ENCODE data around the gene ZNF165. TPM values are rescaled to one million over a fixed set of nuclear protein-coding genes. Genes with fewer than 3 reads are reported as not detected.

The ZNF165 gene
- total and polyA plus RNA-seq, 2 of the 13 experiments (the other 11 are each of a cell fraction or from before 2014, with no cell fraction given) = 0.58 to 8.6 TPM

DNA sequence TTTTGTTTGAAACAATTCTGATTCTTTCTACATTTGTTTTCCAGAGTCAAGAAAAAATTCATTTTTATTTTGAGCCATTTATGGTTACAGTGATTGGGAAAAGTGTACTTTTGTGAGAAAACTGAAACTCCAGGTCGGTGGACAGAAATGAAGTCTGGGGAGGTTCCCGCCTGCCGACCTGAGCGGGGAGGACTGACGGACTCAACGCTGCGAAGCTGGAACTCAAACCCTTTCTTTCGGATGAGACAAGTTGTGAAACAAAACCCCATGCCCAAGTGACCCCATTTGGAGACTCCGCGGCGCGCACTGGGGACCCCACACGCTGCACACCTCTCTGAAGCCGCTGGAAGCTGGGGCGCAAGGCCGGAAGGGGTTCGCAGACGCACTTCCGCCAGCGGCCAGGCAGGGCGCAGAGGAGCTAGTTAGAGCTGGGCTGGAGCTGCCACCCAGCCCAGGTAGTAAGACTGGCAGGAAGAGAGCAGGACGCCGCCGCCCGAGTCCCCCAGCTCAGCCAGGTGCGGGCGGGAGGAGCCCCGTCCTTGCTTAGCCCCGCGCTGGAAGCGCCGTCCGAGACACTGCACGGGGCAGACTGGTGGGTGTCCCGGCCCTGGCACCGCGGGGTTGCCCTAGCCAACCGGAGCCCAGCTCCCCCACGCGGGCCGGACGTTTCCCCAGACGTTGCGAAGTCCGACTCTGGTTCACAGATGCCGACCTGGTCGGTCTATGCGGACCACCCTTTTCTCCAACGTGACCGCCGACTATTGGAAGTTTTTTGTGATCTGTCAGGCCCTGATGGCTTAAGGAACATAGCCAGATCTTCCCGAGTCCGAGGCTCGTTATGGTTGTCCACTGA lies 24.2 kb downstream of the ZNF165 start (continued):
- TF ChIP-seq, protein P1, sequence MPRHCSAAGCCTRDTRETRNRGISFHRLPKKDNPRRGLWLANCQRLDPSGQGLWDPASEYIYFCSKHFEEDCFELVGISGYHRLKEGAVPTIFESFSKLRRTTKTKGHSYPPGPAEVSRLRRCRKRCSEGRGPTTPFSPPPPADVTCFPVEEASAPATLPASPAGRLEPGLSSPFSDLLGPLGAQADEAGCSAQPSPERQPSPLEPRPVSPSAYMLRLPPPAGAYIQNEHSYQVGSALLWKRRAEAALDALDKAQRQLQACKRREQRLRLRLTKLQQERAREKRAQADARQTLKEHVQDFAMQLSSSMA (CRISPR knock-in tag; IDR thresholded peaks at IDR 0.05) = peak; percentile 44; the same call in 1 of the 2 replicates
- TF ChIP-seq, protein P2, sequence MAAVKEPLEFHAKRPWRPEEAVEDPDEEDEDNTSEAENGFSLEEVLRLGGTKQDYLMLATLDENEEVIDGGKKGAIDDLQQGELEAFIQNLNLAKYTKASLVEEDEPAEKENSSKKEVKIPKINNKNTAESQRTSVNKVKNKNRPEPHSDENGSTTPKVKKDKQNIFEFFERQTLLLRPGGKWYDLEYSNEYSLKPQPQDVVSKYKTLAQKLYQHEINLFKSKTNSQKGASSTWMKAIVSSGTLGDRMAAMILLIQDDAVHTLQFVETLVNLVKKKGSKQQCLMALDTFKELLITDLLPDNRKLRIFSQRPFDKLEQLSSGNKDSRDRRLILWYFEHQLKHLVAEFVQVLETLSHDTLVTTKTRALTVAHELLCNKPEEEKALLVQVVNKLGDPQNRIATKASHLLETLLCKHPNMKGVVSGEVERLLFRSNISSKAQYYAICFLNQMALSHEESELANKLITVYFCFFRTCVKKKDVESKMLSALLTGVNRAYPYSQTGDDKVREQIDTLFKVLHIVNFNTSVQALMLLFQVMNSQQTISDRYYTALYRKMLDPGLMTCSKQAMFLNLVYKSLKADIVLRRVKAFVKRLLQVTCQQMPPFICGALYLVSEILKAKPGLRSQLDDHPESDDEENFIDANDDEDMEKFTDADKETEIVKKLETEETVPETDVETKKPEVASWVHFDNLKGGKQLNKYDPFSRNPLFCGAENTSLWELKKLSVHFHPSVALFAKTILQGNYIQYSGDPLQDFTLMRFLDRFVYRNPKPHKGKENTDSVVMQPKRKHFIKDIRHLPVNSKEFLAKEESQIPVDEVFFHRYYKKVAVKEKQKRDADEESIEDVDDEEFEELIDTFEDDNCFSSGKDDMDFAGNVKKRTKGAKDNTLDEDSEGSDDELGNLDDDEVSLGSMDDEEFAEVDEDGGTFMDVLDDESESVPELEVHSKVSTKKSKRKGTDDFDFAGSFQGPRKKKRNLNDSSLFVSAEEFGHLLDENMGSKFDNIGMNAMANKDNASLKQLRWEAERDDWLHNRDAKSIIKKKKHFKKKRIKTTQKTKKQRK (IDR thresholded peaks at IDR 0.05; ENCODE audit: low read length) = no peak
- TF ChIP-seq, protein P3, sequence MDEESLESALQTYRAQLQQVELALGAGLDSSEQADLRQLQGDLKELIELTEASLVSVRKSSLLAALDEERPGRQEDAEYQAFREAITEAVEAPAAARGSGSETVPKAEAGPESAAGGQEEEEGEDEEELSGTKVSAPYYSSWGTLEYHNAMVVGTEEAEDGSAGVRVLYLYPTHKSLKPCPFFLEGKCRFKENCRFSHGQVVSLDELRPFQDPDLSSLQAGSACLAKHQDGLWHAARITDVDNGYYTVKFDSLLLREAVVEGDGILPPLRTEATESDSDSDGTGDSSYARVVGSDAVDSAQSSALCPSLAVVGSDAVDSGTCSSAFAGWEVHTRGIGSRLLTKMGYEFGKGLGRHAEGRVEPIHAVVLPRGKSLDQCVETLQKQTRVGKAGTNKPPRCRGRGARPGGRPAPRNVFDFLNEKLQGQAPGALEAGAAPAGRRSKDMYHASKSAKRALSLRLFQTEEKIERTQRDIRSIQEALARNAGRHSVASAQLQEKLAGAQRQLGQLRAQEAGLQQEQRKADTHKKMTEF (CRISPR knock-in tag; IDR thresholded peaks at IDR 0.05) = peak; percentile 93; the same call in 1 of the 2 replicates
- no peak for TF ChIP-seq SRSF9 (IDR thresholded peaks at IDR 0.05; ENCODE audit: borderline replicate concordance, insufficient read depth, low read depth, low read length, poor library complexity, severe bottlenecking)
- TF ChIP-seq ZNF124 (CRISPR knock-in tag; IDR thresholded peaks at IDR 0.05) = peak; percentile 79; the same call in 1 of the 2 replicates
- no peak for TF ChIP-seq ZNF660 (CRISPR knock-in tag; IDR thresholded peaks at IDR 0.05; ENCODE audit: borderline replicate concordance, low read depth)
- TF ChIP-seq ZNF3 (CRISPR knock-in tag; IDR thresholded peaks at IDR 0.05) = 0 out of 2 replicates have a peak, but pooled peaks have one; percentile 12
- TF ChIP-seq PCBP1 (IDR thresholded peaks at IDR 0.05; ENCODE audit: borderline replicate concordance, low read depth, low read length) = 0 out of 2 replicates have a peak, but pooled peaks have one; percentile 84
- TF ChIP-seq, protein P4, sequence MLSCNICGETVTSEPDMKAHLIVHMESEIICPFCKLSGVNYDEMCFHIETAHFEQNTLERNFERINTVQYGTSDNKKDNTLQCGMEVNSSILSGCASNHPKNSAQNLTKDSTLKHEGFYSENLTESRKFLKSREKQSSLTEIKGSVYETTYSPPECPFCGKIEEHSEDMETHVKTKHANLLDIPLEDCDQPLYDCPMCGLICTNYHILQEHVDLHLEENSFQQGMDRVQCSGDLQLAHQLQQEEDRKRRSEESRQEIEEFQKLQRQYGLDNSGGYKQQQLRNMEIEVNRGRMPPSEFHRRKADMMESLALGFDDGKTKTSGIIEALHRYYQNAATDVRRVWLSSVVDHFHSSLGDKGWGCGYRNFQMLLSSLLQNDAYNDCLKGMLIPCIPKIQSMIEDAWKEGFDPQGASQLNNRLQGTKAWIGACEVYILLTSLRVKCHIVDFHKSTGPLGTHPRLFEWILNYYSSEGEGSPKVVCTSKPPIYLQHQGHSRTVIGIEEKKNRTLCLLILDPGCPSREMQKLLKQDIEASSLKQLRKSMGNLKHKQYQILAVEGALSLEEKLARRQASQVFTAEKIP (CRISPR knock-in tag; IDR thresholded peaks at IDR 0.05; ENCODE audit: borderline replicate concordance) = no peak
- 0 out of 2 replicates have a peak, but pooled peaks have one; percentile 59 for TF ChIP-seq ZNF121 (CRISPR knock-in tag; IDR thresholded peaks at IDR 0.05)
- TF ChIP-seq ZBTB7B (CRISPR knock-in tag; IDR thresholded peaks at IDR 0.05) = peak; percentile 98
- TF ChIP-seq SOX5 (CRISPR knock-in tag; IDR thresholded peaks at IDR 0.05; ENCODE audit: borderline replicate concordance) = peak; percentile 34; the same call in 1 of the 2 replicates
- no peak for TF ChIP-seq TBX3 (IDR thresholded peaks at IDR 0.05; ENCODE audit: borderline replicate concordance)
- TF ChIP-seq ZSCAN31 (CRISPR knock-in tag; IDR thresholded peaks at IDR 0.05; ENCODE audit: low read depth) = peak; percentile 93
- peak; percentile 83; the same call in 1 of the 2 replicates for TF ChIP-seq HES4 (CRISPR knock-in tag; IDR thresholded peaks at IDR 0.05; ENCODE audit: borderline replicate concordance)
- TF ChIP-seq, protein P5, sequence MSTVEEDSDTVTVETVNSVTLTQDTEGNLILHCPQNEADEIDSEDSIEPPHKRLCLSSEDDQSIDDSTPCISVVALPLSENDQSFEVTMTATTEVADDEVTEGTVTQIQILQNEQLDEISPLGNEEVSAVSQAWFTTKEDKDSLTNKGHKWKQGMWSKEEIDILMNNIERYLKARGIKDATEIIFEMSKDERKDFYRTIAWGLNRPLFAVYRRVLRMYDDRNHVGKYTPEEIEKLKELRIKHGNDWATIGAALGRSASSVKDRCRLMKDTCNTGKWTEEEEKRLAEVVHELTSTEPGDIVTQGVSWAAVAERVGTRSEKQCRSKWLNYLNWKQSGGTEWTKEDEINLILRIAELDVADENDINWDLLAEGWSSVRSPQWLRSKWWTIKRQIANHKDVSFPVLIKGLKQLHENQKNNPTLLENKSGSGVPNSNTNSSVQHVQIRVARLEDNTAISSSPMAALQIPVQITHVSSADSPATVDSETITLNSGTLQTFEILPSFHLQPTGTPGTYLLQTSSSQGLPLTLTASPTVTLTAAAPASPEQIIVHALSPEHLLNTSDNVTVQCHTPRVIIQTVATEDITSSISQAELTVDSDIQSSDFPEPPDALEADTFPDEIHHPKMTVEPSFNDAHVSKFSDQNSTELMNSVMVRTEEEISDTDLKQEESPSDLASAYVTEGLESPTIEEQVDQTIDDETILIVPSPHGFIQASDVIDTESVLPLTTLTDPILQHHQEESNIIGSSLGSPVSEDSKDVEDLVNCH (CRISPR knock-in tag; IDR thresholded peaks at IDR 0.05) = no peak; the same call in 1 of the 2 replicates
- peak; percentile 63 for TF ChIP-seq SRY (CRISPR knock-in tag; IDR thresholded peaks at IDR 0.05)

Data from HepG2 (cell line).